HL-60 (cell line): ENCODE data around the gene CSNK1G1.

Experiments used
- DNase-seq, 2 experiments: peaks; one replicate each; pipeline ENCODE4 v3.0.0-alpha.2; 2010 to 2020; ENCODE audit warnings: low read depth in 1 of 2, low spot score in 1 of 2
- H3K27ac ChIP-seq: fragments of 250-450 bp; sonication (Bioruptor Pico); replicated peaks from 2 replicates; pipeline ENCODE4 v1.5.1; 2020; ENCODE audit warnings: mild to moderate bottlenecking, moderate library complexity
- H3K27me3 ChIP-seq: fragments of 250-450 bp; sonication (Bioruptor Pico); 2 replicates; pipeline ENCODE4 v1.5.1; 2021; ENCODE audit warnings: mild to moderate bottlenecking, moderate library complexity; ENCODE audit not compliant: insufficient read depth, poor library complexity, severe bottlenecking
- H3K4me3 ChIP-seq: replicated peaks from 2 replicates; pipeline ENCODE4 v1.5.1; 2011; ENCODE audit warnings: mild to moderate bottlenecking, control low read depth, low read length; ENCODE audit not compliant: insufficient read depth
- GABPA ChIP-seq: IDR thresholded peaks from 2 replicates; pipeline ENCODE4 v1.6.1; 2012; ENCODE audit warnings: low read depth
- POLR2AphosphoS5 ChIP-seq: IDR thresholded peaks from 2 replicates; pipeline ENCODE4 v1.6.1; 2012; ENCODE audit warnings: low read depth
- REST ChIP-seq: IDR thresholded peaks from 2 replicates; pipeline ENCODE4 v1.6.1; 2012; ENCODE audit warnings: low read depth; ENCODE audit not compliant: insufficient replicate concordance
- SPI1 ChIP-seq: IDR thresholded peaks from 2 replicates; pipeline ENCODE4 v1.6.1; 2012; ENCODE audit warnings: low read depth, mild to moderate bottlenecking, borderline replicate concordance
- TF ChIP-seq, protein P1 (sequence below): IDR thresholded peaks from one replicate; pipeline ENCODE4 v1.5.1; 2011; ENCODE audit warnings: low read length, control low read depth, inconsistent platforms; ENCODE audit not compliant: insufficient read depth

CSNK1G1 gene

DNA sequence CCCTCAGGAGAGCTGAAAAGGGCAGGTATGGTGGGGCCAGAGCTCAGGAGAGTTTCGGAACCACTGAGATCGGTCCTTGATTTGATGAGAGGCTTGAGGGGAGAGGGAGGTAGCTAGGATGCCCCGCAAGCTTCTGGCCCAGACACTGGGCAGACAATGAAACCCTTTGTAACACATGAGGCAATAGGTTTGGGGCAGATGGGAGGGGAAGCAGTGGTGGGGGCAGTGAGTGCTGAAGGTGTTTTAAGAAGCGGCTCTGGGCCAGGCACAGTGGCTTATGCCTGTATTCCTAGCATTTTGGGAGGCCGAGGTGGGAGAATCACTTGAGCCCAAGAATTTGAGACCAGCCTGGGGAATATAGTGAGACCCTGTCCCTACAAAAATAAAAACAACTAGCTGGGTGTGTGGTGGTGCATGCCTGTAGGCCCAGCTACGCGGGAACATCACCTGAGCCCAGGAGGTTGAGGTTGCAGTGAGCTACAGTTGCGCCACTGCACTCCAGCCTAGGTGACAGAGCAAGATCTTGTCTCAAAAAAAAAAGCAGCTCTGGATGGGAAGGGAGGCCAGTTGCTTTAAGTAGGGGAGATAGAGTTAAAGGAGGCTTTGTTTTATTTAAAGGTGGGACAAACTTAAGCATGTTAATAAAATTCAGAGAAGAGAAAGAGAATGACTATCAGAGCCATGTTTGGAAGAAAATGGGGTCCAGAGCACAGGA lies 214.0 kb downstream of the CSNK1G1 start:
- Histone ChIP-seq H3K27ac (no peak overlapping the region), H3K27me3 (no peaks in the 10 kb centered on the region), H3K4me3 (no peak overlapping the region)
- DNase-seq, result no peak
- no peak for TF ChIP-seq REST
- TF ChIP-seq POLR2AphosphoS5, result 0 out of 2 replicates have a peak, but pooled peaks have one; percentile 8

DNA sequence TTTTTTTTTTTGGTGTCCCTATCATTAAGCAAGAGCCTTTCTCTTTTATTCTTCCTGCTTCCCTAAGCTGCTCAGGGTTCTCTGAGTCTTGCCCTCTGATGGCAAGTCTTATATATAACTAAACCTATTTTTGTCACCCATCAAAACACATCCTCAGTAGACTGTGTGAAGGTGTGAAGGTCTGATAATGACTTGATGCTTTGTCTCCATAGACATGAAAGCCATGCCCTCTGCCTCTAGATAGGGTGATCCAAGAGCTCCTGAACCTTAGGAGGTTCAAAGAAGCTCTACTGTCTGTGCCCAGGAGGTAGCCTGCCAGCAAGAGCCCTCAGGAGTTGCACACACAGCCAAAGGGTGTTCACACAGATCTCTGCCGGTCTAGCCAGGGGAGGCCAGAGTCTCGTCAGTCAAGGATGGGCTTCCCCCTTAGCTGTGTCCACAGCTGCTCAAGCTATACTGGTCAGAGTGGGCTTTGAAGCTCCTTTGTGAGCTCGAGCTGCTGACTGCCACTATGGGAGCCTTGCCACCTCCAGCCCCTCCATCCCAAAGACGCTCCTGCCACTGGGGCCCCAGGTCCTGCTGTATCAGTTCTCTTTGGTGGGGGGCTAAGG lies 217.5 kb downstream of the CSNK1G1 start:
- H3K27me3 ChIP-seq, result no peaks in the 10 kb centered on the region
- no peak for DNase-seq
- no peak overlapping the region for H3K4me3 ChIP-seq
- no peak overlapping the region for H3K27ac ChIP-seq
- TF ChIP-seq SPI1 (no peak), REST (no peak), GABPA (no peak), POLR2AphosphoS5 (no peak)
- TF ChIP-seq, protein P1, sequence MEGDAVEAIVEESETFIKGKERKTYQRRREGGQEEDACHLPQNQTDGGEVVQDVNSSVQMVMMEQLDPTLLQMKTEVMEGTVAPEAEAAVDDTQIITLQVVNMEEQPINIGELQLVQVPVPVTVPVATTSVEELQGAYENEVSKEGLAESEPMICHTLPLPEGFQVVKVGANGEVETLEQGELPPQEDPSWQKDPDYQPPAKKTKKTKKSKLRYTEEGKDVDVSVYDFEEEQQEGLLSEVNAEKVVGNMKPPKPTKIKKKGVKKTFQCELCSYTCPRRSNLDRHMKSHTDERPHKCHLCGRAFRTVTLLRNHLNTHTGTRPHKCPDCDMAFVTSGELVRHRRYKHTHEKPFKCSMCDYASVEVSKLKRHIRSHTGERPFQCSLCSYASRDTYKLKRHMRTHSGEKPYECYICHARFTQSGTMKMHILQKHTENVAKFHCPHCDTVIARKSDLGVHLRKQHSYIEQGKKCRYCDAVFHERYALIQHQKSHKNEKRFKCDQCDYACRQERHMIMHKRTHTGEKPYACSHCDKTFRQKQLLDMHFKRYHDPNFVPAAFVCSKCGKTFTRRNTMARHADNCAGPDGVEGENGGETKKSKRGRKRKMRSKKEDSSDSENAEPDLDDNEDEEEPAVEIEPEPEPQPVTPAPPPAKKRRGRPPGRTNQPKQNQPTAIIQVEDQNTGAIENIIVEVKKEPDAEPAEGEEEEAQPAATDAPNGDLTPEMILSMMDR, result no peak

GRCh38 chr15:64137226-64137833 lies 218.6 kb downstream of the CSNK1G1 start:
- no peak for DNase-seq

More at GRCh38 chr15:64137226-64137833, 218.6 kb downstream of the CSNK1G1 start:
- H3K4me3 ChIP-seq, result no peak overlapping the region
- no peak overlapping the region for H3K27ac ChIP-seq
- TF ChIP-seq POLR2AphosphoS5 (no peak), SPI1 (no peak), GABPA (no peak), REST (no peak)
- TF ChIP-seq, protein P1, result no peak
- H3K27me3 ChIP-seq, result no peaks in the 10 kb centered on the region
